DOHH2 (cell line): ENCODE results near the gene HBB.

Source experiments
- H3F3A ChIP-seq: fragments of 200-600 bp; sonication (generic), shearing (Covaris generic); 2 replicates; pipeline ENCODE4 v1.6.0; 2016; ENCODE audit warnings: antibody characterized with exemption, mild to moderate bottlenecking; ENCODE audit not compliant: control insufficient read depth, insufficient read depth
- H3K27ac ChIP-seq: fragments of 200-600 bp; sonication (generic); 2 replicates; pipeline ENCODE4 v1.5.1; 2014; ENCODE audit warnings: low read depth, mild to moderate bottlenecking, low read length, moderate library complexity
- H3K27me3 ChIP-seq: fragments of 200-600 bp; sonication (generic); 2 replicates; pipeline ENCODE4 v1.6.1; 2014; ENCODE audit warnings: mild to moderate bottlenecking, low read length, mixed read lengths; ENCODE audit not compliant: control insufficient read depth
- H3K36me3 ChIP-seq: fragments of 200-600 bp; sonication (generic); 2 replicates; pipeline ENCODE4 v1.6.1; 2014; ENCODE audit warnings: mild to moderate bottlenecking, low read length, moderate library complexity, mixed read lengths; ENCODE audit not compliant: control insufficient read depth
- H3K4me1 ChIP-seq: fragments of 200-600 bp; sonication (generic); 2 replicates; pipeline ENCODE4 v1.6.1; 2014; ENCODE audit warnings: mild to moderate bottlenecking, low read length, mixed read lengths; ENCODE audit not compliant: control insufficient read depth
- H3K4me2 ChIP-seq: fragments of 200-600 bp; sonication (generic); 2 replicates; pipeline ENCODE4 v1.6.0; 2014; ENCODE audit warnings: mild to moderate bottlenecking, low read length, moderate library complexity
- H3K4me3 ChIP-seq: fragments of 200-600 bp; sonication (generic); 2 replicates; pipeline ENCODE4 v1.5.1; 2014; ENCODE audit warnings: mild to moderate bottlenecking, low read length, mixed read lengths
- H3K79me2 ChIP-seq: fragments of 200-600 bp; sonication (generic); 2 replicates; pipeline ENCODE4 v1.6.1; 2014; ENCODE audit warnings: mild to moderate bottlenecking, low read length, mixed read lengths; ENCODE audit not compliant: control insufficient read depth
- H3K9me2 ChIP-seq: fragments of 200-600 bp; sonication (generic); replicated peaks from 2 replicates; pipeline ENCODE4 v1.6.1; 2014; ENCODE audit warnings: mild to moderate bottlenecking, low read length, mixed read lengths; ENCODE audit not compliant: control insufficient read depth
- H3K9me3 ChIP-seq: fragments of 200-600 bp; sonication (generic); 2 replicates; pipeline ENCODE4 v1.6.1; 2014; ENCODE audit warnings: antibody characterized with exemption, low read length, mixed read lengths; ENCODE audit not compliant: control insufficient read depth, insufficient read depth
- H4K20me1 ChIP-seq: fragments of 200-600 bp; sonication (generic); 2 replicates; pipeline ENCODE4 v1.6.0; 2014; ENCODE audit warnings: low read depth, mild to moderate bottlenecking, antibody characterized with exemption, low read length, moderate library complexity; ENCODE audit not compliant: control insufficient read depth, insufficient read depth
- EZH2phosphoT487 ChIP-seq: fragments of 200-600 bp; sonication (generic); IDR thresholded peaks from 2 replicates; pipeline ENCODE4 v1.6.1; 2017; ENCODE audit warnings: borderline replicate concordance, mild to moderate bottlenecking, antibody characterized with exemption, low read length, moderate library complexity, mixed read lengths
- TF ChIP-seq, protein P1 (sequence below): fragments of 200-600 bp; sonication (generic); IDR thresholded peaks from one replicate; pipeline ENCODE4 v1.5.1; 2014; ENCODE audit warnings: antibody characterized with exemption, mild to moderate bottlenecking, low read depth, low read length; ENCODE audit not compliant: poor library complexity, severe bottlenecking

The HBB gene

DNA sequence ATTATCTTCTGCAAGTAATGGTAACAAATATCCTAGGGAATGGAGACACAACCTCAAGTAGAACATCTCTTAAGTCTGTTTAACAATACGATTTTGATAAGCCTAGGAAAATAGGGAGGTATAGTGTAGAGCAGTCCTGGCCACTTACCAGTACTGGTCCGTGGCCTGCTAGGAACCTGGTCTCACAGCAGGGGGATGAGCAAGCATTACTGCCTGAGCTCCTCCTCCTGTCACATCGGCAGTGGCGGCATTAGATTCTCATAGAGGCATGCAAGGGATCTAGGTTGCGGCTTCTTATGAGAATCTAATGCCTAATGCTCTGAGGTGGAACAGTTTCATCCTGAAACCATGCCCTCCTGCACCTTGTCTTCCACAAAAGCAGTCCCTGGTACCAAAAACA lies 30.8 kb downstream of the HBB start:
- Histone ChIP-seq H3K27me3 (no peaks in the 10 kb centered on the region), H3K4me2 (no peak overlapping the region), H3K36me3 (no peaks in the 10 kb centered on the region), H3K79me2 (no peaks in the 10 kb centered on the region), H3K9me3 (no peaks in the 10 kb centered on the region), H3K9me2 (no peaks in the 10 kb centered on the region), H3K4me3 (no peak overlapping the region), H3F3A (no peaks in the 10 kb centered on the region), H3K27ac (no peak overlapping the region), H3K4me1 (no peaks in the 10 kb centered on the region), H4K20me1 (no peaks in the 10 kb centered on the region)
- TF ChIP-seq EZH2phosphoT487, result no peak
- TF ChIP-seq, protein P1, sequence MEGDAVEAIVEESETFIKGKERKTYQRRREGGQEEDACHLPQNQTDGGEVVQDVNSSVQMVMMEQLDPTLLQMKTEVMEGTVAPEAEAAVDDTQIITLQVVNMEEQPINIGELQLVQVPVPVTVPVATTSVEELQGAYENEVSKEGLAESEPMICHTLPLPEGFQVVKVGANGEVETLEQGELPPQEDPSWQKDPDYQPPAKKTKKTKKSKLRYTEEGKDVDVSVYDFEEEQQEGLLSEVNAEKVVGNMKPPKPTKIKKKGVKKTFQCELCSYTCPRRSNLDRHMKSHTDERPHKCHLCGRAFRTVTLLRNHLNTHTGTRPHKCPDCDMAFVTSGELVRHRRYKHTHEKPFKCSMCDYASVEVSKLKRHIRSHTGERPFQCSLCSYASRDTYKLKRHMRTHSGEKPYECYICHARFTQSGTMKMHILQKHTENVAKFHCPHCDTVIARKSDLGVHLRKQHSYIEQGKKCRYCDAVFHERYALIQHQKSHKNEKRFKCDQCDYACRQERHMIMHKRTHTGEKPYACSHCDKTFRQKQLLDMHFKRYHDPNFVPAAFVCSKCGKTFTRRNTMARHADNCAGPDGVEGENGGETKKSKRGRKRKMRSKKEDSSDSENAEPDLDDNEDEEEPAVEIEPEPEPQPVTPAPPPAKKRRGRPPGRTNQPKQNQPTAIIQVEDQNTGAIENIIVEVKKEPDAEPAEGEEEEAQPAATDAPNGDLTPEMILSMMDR, result no peak

DNA sequence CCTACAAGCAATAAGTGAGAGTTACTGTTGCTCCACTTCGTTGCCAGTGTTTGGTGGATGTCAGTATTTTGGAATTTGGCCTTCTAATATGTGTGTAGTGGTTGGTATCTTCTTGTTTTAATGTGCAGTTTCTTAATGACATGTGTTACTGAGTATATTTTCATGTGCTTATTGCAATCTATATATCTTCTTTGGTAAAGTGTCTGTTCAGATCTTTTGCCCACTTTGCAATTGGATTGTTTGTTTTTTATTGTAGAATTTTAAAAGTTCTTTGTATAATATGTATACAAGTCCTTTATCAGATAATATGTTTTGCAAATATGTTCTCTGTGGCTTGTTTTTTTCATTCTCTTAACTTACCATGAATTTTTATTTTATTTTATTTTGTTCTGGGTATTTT lies 34.1 kb downstream of the HBB start:
- no peaks in the 10 kb centered on the region for H3K79me2 ChIP-seq
- no peak overlapping the region for H3K27ac ChIP-seq
- no peak overlapping the region for H3K4me3 ChIP-seq
- H3K27me3 ChIP-seq, result no peaks in the 10 kb centered on the region
- no peaks in the 10 kb centered on the region for H4K20me1 ChIP-seq
- no peaks in the 10 kb centered on the region for H3K9me3 ChIP-seq
- H3K36me3 ChIP-seq, result no peaks in the 10 kb centered on the region
- no peaks in the 10 kb centered on the region for H3K9me2 ChIP-seq
- TF ChIP-seq, protein P1, result no peak
- no peak for TF ChIP-seq EZH2phosphoT487
- no peak overlapping the region for H3K4me2 ChIP-seq
- no peaks in the 10 kb centered on the region for H3K4me1 ChIP-seq
- H3F3A ChIP-seq, result no peaks in the 10 kb centered on the region

DNA sequence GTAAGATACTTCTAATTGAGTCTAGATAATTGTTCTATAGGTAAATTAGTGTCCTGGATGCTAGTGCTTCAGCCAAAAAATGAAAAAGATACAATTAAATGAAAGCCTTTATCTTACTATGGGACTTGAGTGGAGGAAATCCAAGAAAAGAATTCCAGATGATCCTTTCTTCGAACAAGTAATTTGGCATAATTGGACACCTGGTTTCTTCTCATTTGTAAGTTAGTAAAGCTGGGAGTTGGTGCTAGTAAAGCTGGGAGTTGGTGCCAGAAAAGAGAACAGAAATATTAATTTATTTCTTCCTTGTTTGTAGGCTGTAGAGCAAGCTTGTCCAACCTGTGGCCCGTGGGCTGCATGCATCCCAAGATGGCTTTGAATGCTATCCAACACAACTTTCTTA lies 38.7 kb downstream of the HBB start:
- Histone ChIP-seq H3K4me1 (no peaks in the 10 kb centered on the region), H3K79me2 (no peaks in the 10 kb centered on the region), H4K20me1 (no peaks in the 10 kb centered on the region)

More for the DNA sequence above, 38.7 kb downstream of the HBB start:
- no peaks in the 10 kb centered on the region for H3K27me3 ChIP-seq
- H3K9me2 ChIP-seq, result no peaks in the 10 kb centered on the region
- no peaks in the 10 kb centered on the region for H3K9me3 ChIP-seq
- no peak overlapping the region for H3K27ac ChIP-seq
- TF ChIP-seq, protein P1, result no peak
- no peak for TF ChIP-seq EZH2phosphoT487
- H3F3A ChIP-seq, result no peaks in the 10 kb centered on the region
- no peak overlapping the region for H3K4me2 ChIP-seq
- no peaks in the 10 kb centered on the region for H3K36me3 ChIP-seq
- no peak overlapping the region for H3K4me3 ChIP-seq
